GM18499 (cell line): ENCODE data around the gene CGREF1.

Experiments used
- ATAC-seq: cut with Tn5 transposase; IDR thresholded peaks from one replicate; pipeline ENCODE4 v1.9.1; 2021; ENCODE audit warnings: moderate number of reproducible peaks; ENCODE audit not compliant: insufficient read depth, unreplicated experiment

The CGREF1 gene

GRCh38 chr2:27118525-27119329 is at the start of gene CGREF1:
CGREF1 (minus strand) TSS chr2:27119128; CDS start chr2:27104366, 14,762 bp downstream.
- ATAC-seq, result no peak

- ATAC-seq, result no peak
These were observed 46.2 kb upstream of the CGREF1 start for GRCh38 chr2:27164960-27165763.

- no peak for ATAC-seq
These were observed 43.5 kb upstream of the CGREF1 start for GRCh38 chr2:27162151-27163121.

- ATAC-seq, result no peak
These were observed 41.3 kb upstream of the CGREF1 start for GRCh38 chr2:27160191-27160590.

GRCh38 chr2:27159271-27159670 is 40.3 kb upstream of the CGREF1 start:
- ATAC-seq, result no peak

GRCh38 chr2:27158468-27158867 is 39.5 kb upstream of the CGREF1 start:
- no peak for ATAC-seq

GRCh38 chr2:27155069-27155520 is 36.2 kb upstream of the CGREF1 start:
- no peak for ATAC-seq

GRCh38 chr2:27154488-27154887 is 35.6 kb upstream of the CGREF1 start:
- no peak for ATAC-seq

- ATAC-seq, result no peak
These were observed 34.0 kb upstream of the CGREF1 start for GRCh38 chr2:27152796-27153464.

- ATAC-seq, result no peak
These were observed 33.3 kb upstream of the CGREF1 start for GRCh38 chr2:27152102-27152795.

- ATAC-seq, result no peak
These were observed 31.8 kb upstream of the CGREF1 start for GRCh38 chr2:27150639-27151230.

- ATAC-seq, result no peak
These were observed 30.9 kb upstream of the CGREF1 start for GRCh38 chr2:27149570-27150405.

GRCh38 chr2:27148801-27149439 is 30.0 kb upstream of the CGREF1 start, which contains the start of gene TCF23:
TCF23 (plus strand) TSS chr2:27149004; CDS start chr2:27149134, 130 bp downstream.
- no peak for ATAC-seq

GRCh38 chr2:27147935-27148334 is 29.0 kb upstream of the CGREF1 start:
- ATAC-seq, result no peak

GRCh38 chr2:27145682-27146081 is 26.8 kb upstream of the CGREF1 start:
- no peak for ATAC-seq

- ATAC-seq, result no peak
These were observed 24.4 kb upstream of the CGREF1 start for GRCh38 chr2:27143285-27143684.

GRCh38 chr2:27139310-27139709 is 20.4 kb upstream of the CGREF1 start, which contains the start of gene PRR30:
PRR30 (minus strand) TSS chr2:27139410; CDS start chr2:27138329, 1,081 bp downstream.
- ATAC-seq, result no peak
